HL-60/S4 treated with phorbol 12-myristate 13-acetate at 8.2 ng/mL for 4 days and 3 days (cell line): ENCODE results near the gene AADAT.
"Not testable (repeated sequence)": the region's sequence is repeated elsewhere in the genome, so short reads cannot be mapped to it uniquely, and the experiment has no call there.

ENCODE experiments used
- in situ Hi-C: fragments of 300-500 bp; cut with MboI; formaldehyde crosslinking; loops from 2 replicates; pipeline ENCODE4 v1.15.0; 2022; ENCODE audit warnings: low sequenced_read_pairs

AADAT gene

DNA sequence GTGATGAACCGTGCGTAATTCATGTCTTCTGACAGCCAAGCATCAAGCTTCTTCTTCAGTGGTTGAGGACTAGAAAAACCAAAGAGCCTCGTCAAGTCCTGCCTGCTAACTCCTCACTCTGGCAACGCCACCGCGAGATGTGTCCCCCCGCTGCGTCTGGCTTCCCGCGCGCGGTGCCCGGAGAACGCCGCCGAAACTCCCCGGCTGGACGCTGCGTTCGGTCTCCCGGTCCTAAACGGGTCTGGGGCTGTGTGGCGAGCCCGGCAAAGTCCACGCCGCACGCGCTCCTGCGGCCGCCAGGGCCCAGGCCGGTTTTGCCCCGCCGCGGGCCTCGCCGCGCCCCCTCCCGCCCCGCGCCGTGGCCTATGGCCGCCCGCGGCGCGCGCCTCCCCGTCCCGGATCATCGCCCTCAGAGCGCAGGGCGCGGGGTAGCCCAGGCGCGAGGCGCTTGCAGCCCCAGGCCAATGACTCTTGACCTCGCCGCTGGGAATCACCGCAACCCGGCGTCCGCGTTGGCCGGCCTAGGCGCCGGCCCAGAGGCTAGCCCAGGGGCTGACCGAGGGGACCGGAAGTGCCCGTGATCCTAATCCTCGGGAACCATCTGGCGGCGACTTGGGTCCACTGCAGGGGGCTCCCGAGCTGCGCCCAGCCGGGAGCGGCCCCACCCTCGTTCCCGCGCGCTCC lies at the start of gene AADAT:
Gene AADAT, minus strand, starts transcription at position 289 of the 684 bp plus-strand sequence. Its CDS starts 266 bp downstream, at position 23.
- in situ Hi-C loops = no loop called here

DNA sequence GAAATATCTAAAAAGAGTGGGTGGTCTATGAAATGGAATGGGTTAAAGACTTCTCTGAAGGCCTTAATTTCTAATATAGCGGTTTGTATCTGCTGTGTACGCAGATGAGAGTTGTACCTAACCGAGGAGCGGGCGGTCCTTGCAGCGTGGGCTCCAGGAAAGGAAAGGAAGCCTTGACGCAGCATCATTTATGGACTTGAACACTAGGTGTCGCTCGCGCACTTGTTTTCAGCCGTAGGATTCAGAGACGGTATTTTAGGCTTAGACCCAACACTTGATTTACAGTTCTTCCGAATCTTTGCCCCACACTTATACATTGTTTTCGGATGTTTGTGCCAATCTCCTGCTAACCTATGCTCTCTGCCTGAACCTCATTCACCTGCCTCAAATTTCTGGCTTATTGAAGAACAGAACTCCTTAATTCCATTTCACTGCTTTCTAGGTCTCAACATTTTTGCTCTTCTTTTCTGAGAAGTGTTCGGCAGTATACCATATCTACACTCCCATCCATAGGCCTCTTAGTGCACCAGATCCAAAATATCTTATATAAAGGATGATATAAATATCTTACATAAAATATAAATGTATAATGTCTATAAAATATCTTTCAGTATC lies 48.9 kb upstream of the AADAT start:
- in situ Hi-C loops = no loop called here

DNA sequence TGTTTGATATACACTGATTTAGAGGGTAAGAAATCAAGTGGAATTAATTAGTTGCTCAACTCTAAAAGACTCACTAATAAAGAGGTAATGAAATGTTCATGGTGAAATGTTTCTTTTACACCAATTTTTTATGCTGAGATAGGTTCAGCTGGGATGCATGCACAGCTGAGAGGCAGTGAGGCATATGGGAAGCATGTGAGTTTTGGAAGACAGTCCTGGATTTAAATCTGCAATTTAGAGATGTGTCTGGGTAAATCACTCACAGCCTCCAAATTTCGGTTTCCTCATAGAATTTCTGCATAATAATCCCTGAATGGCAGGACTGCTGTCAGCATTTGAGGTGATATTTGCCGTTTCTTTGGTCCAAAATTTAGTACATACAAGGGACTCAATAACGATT lies 48.2 kb upstream of the AADAT start:
- in situ Hi-C loops = no loop called here

DNA sequence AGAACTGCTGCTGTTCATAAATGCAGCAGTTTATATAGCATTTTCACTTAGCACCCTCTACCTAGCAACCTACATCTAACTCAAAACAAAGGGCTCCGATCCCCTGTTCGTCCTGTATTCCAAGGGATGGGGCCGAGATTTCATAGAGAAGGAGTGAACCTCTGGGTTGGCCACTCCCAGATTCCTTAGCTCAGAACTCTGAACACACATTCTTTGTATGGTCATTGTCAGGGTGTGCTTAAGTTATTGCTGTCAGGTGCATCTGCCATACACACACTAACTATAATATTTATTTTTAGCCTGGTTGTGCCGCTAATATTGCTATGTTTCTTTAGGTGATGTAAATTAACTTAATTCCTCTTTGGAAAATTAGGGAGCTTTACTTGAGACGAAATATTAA lies 47.7 kb upstream of the AADAT start:
- in situ Hi-C loops = no loop called here

DNA sequence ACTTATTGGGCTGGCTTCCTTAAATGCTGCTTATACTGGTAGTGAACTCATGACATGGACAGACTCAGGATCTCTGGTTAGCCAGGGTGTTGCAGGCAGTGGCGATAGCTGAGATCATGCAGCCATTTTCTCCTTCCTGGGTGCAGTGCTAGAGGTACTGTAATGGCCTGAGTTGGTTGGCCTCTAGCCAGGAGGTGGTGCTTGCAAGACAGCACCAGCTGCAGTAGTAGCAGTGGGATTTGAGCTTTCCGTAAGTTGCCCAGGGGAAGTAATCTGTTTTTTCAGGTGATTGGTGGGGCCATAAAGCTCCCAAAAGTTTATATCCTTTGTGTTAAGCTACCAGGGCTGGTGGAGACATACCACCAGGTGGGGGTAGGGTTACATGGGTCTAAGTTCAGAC lies 45.1 kb upstream of the AADAT start:
- in situ Hi-C loops = no loop called here

DNA sequence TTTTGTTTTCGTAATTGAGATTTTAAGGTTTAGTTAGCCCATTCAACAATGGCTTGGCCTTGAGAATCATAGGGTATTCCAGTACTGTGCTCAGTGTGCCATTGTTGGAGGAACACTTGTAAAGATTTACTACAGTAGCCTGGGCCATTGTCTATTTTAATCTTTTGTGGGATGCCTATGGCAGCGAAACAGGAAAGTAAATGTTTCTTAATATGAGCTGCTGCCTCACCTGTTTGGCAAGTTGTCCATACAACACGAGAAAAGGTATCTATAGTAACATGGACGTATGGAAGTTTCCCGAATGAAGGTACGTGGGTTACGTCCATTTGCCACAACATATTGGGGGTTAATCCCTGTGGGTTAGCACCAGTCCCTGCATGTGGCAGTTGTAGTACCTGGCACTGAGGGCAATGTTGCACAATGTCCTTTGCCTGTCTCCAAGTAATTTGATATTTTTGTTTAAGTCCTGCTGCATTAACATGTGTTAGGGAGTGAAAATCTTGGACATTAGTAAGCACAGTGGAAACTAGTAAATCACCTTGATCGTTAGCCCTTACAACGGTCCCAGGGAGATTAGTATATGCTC lies 38.6 kb upstream of the AADAT start:
- in situ Hi-C loops = no loop called here

DNA sequence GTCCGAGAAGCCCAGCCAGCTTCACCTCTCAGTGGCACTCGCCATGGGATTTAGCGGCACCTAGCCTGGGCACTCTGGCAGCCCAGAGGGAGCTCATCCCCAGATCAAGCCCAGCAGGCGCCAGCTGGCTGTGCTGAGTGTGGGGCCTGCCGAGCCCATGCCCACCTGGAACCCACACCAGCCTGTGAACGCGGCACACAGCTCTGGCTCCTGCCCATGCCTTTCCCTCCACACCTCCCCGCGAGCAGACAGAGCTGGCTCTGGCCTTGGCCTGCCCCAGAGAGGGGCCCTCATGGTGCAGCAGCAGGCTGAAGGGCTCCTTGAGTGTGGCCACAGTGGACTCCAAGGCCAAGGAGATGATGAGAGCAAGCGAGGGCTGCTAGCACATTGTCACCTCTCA lies 38.0 kb upstream of the AADAT start:
- in situ Hi-C loops = no loop called here

DNA sequence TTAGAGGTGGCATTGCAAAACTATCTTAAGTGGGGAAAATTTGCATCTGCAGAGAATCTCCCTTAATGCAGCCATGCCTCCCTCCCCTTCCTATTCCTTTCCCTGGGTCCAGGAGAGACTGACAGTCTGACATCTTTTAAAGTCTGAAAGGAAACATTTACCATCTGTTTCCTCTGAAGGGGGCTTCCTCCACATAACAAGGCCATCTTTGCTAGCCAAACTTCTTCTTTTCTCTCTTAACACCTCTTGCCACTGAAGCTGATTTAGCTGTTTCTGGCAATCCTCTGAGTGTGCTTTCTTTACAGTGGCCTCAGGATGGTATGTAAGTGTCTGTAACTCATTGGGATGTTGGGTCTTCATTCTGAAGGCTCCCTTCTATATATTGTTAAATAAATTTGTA lies 34.6 kb upstream of the AADAT start:
- in situ Hi-C loops = no loop called here

DNA sequence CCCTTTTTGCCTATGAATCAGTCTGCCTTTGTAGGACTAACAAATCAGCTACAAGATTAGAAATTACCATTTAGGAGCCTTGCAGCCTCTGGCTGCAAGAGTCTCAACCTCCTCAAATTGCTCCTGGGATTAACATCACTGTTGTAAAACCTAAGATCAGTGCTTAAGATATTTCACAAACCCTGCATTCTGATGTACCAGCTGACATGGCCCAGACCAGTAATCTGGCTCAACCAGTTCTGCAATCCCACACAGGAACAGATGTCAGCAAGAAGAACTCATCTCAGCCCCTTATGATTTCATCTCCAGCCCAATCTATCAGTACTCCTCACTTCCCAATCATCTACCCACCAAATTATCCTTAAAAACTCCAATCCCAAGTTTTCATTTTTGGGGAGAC lies 32.5 kb upstream of the AADAT start:
- in situ Hi-C loops = no loop called here

DNA sequence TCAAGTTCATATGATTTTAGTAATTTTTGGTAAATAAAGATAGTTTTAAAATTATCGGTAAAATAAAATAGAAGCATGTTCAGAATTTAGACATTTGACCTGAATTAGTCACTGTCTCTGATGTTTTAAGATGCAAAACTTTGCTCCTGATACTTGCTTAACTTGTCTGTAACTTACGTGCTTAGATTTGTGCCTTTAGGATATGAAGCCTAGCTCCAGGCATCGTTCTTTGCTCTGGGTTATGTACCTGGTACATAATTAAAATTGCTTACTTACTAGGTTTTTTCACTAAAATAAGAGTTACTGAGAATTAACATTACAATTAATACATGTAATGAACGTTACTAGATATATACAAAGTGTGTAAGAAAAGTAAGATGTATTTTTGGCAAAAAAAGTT lies 24.9 kb upstream of the AADAT start:
- in situ Hi-C loops = no loop called here

DNA sequence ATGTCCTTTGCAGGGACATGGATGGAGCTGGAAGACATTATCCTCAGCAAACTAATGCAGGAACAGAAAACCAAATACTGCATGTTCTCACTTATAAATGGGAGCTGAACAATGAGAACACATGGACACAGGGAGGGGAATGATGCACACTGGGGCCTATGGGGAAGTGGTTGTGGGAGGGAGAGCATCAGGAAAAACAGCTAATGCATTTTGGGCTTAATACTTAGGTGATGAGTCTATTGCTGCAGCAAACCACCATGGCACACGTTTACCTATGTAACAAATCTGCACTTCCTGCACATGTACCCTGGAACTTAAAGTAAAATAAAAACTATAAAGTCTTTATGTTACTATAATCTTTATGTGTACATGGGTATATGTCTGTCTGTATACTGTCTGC lies 24.4 kb upstream of the AADAT start:
- in situ Hi-C loops = not testable (repeated sequence)

DNA sequence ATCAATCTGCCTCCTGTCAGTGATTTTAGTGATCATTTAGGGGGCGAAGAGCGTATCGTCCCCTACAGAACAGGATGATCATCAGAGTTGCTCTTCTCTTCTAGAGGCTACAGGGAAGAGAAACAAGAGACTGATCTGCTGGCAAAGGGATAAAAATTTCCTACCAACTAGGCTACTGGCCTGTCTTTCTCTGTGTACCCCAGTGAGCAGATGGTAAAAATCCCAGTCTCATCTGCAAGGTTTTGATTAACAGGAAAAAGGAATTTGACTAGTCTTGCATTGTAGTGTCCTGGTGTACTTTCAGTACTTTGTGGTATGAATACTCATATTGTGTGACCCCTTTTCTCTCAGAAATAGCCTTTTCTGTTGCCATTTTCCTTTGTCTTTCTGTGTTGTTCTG lies 21.8 kb upstream of the AADAT start:
- in situ Hi-C loops = no loop called here

DNA sequence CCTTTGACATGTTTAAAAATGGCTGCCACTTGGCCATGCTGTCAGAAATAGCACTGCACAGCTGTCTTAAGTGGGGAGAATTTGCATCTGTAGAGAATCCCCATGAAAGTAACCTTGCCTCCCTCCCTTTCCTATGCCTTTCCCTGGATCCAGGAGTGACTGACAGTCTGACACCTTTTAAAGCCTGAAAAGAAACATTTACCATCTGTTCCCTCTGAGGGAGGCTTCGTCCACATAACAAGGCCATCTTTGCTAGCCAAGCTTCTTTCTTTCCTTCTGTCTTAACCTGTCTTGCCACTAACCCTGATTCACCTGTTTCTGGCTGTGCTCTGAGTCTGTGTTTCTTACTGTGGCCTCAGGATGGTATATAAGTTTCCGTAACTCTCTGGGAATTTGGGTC lies 21.3 kb upstream of the AADAT start:
- in situ Hi-C loops = no loop called here

DNA sequence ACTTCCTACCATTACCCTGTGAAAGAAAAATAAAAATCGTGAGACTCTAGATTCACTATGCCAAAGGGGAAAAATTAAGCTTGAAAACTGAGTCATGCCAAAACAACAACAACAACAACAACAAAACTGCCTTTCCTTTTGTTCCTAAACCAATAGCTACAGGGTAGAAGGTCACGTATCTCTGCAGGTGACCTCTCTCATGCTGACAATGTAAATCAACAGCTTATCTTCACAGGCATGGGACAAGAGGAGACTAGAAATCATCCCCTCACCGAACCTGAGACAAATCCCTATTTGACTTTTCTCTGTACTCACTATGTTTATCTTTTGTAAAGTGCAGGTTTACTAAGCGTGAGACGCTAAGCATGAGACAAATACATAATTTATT lies 20.5 kb upstream of the AADAT start:
- in situ Hi-C loops = no loop called here

DNA sequence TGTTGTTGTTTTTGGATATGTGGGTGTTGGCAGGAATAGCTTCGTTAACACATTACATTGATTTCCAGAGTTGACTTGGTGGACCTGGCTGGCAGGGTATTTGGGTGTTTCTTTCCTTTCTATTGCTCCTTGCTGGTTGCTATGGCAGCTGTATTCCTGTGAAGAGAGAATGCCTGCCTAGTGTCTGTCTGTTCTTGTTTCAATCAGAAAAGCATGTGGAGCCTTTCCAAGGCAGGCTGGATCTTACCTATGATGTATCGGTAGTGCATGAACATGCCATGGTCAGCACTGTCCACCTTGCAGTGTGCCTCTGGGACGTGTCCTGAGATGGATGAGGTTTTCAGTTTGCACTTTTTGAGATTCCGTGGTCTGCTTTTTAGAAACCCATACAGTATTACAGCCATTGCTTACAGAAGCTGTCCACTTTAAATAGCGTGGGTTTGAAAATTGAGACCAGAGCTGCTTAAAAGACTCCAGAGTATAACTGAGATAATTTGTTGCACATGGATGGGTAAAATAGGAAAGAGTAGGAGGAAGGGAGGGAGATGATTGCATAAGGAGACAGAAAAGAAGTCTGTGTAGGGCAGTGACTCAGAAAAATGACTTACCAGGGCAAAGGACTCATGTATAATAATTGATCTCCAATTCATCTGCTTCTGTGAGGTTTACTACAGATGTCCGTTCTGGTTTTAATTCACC lies 20.0 kb upstream of the AADAT start:
- in situ Hi-C loops = no loop called here

DNA sequence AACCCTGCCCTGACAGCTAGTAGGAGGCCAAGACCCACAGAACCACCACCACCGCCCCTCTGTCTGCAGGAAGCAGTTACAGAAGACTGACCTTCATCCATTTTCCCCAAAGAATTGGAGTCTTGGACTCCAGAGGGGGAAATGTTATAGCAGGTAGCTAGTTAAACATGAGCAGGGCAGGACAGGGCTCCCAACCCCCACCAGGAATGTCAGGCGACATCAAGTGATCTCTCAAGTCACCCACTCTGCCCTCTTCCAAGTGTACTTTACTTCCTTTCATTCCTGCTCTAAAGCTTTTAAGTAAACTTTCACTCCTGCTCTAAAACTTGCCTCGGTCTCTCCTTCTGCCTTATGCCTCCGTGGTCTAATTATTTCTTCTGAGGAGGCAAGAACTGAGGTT lies 17.1 kb upstream of the AADAT start:
- in situ Hi-C loops = no loop called here

DNA sequence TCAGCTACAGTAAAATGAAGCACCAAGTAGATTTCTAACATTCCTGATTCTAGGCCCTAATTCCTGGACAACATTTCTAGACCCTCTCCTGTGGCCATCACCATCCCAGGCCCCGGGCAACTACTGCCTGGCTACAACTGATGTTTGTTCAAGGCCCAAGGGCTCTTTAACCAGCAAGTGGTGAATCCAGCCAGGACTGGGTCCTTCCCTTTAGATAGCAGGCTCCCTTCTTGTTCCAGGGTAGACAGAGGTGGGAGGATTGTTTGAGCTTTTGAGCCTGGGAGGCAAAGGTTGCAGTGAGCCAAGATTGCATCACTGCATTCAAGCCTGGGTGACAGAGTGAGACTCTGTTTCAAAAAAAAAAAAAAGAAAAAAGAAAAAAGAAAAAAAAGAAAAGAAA lies 12.7 kb upstream of the AADAT start:
- in situ Hi-C loops = no loop called here

DNA sequence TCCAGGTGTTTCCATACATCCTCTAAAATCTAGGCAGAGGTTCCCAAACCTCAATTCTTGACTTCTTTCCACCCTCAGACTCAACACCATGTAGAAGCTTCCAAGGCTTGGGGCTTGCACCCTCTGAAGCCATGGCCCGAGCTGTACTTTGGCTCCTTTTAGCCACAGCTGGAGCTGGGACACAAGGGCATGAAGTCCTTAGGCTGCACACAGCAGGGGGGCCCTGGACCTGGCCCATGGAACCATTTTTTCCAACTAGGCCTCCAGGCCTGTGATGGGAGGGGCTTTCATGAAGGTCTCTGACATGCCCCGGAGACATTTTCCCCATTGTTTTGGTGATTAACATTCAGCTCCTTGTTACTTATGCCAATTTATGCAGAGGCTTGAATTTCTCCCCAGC lies 8.4 kb upstream of the AADAT start:
- in situ Hi-C loops = not testable (repeated sequence)

DNA sequence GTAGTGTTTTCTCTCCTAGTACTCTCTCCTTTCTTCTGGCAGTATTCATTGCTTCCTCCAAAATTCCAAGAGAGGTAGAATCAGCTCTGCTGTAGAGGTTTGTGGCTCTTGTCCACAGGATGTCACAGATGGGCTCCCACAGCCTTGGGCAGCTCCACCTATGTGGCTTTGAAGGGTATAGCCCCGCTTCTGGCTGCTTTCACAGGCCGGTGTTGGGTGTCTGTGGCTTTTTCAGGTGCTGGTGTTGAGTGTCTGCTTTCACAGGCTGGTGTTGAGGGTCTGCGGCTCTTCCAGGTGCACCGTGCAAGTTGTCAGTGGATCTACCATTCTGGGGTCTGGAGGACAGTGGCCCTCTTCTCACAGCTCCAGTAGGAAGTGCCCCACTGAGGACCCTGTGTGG lies 7.9 kb upstream of the AADAT start:
- in situ Hi-C loops = no loop called here

DNA sequence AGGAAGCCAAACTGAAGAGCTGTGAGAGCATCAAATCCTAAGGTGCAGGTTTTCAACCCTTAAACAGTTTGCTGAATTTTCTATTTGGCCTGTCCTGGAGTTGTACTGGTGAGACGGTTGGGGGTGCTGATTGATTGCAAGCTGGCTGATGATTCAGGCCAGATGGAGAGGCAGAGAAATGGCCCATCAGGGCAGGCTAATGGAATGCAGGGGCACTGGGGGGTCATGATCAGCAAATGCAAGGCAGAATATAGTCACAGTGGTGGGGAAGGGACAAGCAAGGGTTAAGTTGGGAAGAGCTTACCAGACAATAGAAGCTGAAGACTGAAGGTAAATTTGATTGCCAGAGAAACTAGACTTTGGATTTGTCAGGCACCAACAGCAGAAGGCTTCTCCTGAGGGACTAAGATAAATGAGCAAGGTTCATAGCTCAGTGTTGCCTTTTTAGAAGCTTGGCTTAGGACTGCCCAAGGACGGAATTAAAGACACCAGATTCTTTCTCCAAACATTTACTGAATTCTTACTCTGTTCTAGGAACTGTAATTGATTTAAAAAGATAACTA lies 4.3 kb upstream of the AADAT start:
- in situ Hi-C loops = no loop called here

DNA sequence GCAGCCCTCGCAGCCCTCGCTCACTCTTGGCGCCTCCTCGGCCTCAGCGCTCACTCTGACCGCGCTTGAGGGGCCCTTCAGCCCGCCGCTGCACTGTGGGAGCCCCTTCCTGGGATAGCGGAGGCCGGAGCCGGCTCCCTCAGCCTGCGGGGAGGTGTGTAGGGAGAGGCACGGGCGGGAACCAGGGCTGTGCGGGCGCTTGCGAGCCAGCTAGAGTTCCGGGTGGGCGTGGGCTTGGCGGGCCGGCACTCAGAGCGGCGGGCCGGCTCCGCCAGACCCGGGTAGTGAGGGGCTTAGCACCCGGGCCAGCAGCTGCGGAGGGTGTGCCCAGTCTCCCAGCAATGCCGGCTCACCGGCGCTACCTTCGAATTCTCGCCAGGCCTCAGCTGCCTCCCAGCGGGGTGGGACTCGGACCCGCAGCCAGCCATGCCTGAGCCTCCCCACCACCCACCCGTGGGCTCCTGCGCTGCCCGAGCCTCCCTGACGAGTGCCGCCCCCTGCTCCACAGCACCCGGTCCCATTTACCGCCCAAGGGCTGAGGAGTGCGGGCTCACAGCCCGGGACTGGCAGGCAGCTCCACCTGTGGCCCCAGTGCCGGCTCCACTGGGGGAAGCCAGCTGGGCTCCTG lies 1.4 kb upstream of the AADAT start:
- in situ Hi-C loops = no loop called here
